GM10266 (cell line): ENCODE measurements around the gene TXLNA.
A peak's percentile ranks its signal among the peaks of the same experiment; 100 is the strongest.

Experiments
- DNase-seq: peaks from one replicate; pipeline ENCODE4 v3.0.0; 2012; ENCODE audit errors: extremely low spot score
- CTCF ChIP-seq: IDR thresholded peaks from 2 replicates; pipeline ENCODE4 v1.5.1; 2012; ENCODE audit warnings: mild to moderate bottlenecking, low read depth; ENCODE audit not compliant: control insufficient read depth, insufficient read depth; ENCODE audit errors: missing control alignments

Gene TXLNA

GRCh38 chr1:32231843-32232432 is 52.5 kb downstream of the TXLNA start:
- no peak for TF ChIP-seq CTCF
- no peak for DNase-seq

GRCh38 chr1:32232558-32233304 is 53.3 kb downstream of the TXLNA start:
- no peak for DNase-seq
- TF ChIP-seq CTCF: no peak

DNA sequence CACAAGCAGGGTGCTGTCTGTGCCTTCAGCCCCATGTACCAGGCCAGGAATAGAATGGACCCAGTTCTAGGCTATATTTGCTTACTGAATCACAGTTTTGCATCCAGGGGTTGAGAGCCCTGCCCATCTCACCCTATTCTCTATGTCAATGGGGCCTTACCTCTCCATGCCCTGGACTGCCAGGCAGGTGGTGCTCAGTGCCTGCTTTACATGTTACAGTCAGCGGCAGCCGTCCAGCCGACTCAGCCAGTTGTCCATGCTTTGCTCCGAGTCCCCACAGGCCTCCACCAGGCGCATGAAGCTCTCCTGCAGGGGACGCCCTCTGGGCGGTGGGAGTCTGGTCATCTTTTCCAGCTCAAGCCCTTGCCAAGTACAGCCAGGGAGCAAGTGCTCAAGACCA is 55.3 kb downstream of the TXLNA start:
- no peak for DNase-seq
- no peak for TF ChIP-seq CTCF

GRCh38 chr1:32239337-32239736 is 59.9 kb downstream of the TXLNA start:
- DNase-seq: no peak
- TF ChIP-seq CTCF: no peak

- no peak for TF ChIP-seq CTCF
These were observed 60.3 kb downstream of the TXLNA start for GRCh38 chr1:32239790-32240139.

GRCh38 chr1:32240140-32240951 is 60.9 kb downstream of the TXLNA start:
- DNase-seq: no peak

More at GRCh38 chr1:32239790-32240139, 60.3 kb downstream of the TXLNA start:
- DNase-seq: no peak

More at GRCh38 chr1:32240140-32240951, 60.9 kb downstream of the TXLNA start:
- peak; percentile 44 for TF ChIP-seq CTCF
